HepG2 (cell line): ENCODE results near the gene DOCK2. TPM values are rescaled to one million over a fixed set of nuclear protein-coding genes. Genes with fewer than 3 reads are reported as not detected.

Source experiments
- ATAC-seq: fragments of 200-7000 bp; cut with Tn5 transposase; 3 replicates; pipeline ENCODE4 v1.9.1; 2020; ENCODE audit warnings: mild to moderate bottlenecking, moderate library complexity
- BruUV-seq: library from RNA; stranded (reverse); fragments of 400-500 nt; replicated peaks from 2 replicates; lab custom pipeline; 2021; lab: Mats Ljungman, UMichigan
- CTCF ChIA-PET: fragments of 300-600 bp; formaldehyde crosslinking; extraction: SDS; loops from one replicate; lab custom pipeline; 2021; ENCODE audit warnings: low total read pairs, inconsistent platforms, low intra/inter-chr PET ratio; lab: Yijun Ruan, JAX
- POLR2A ChIA-PET: fragments of 350-600 bp; sonication (Branson Sonifier 250); formaldehyde crosslinking; loops from one replicate; lab custom pipeline; 2020; ENCODE audit warnings: antibody characterized with exemption, inconsistent platforms; lab: Yijun Ruan, JAX
- DNase-seq: peaks from one replicate; pipeline ENCODE4 v3.0.0-alpha.2; 2015; ENCODE audit warnings: low spot score
- FAIRE-seq: peaks from 3 replicates; lab custom pipeline; 2011; peaks lifted over from hg19 to GRCh38; lab: Jason Lieb, UNC
- H2AFZ ChIP-seq: one replicate; pipeline ENCODE4 v1.6.1; 2011; ENCODE audit warnings: low read length, inconsistent platforms
- H3K27ac ChIP-seq: fragments of 300-600 bp; 3 replicates; pipeline ENCODE4 v1.8.0; 2011; ENCODE audit warnings: mixed run types, mild to moderate bottlenecking, mixed read lengths, low read length, inconsistent platforms; ENCODE audit not compliant: insufficient read depth; ENCODE audit errors: extremely low read length
- H3K27me3 ChIP-seq, 2 experiments: fragments of 200-600 bp in 1 of 2; 2 replicates in 1 of 2; 3 replicates in 1 of 2; pipeline versions ENCODE4 v1.6.0 to v1.8.0; 2011; ENCODE audit warnings: low read length in 2 of 2, mild to moderate bottlenecking in 2 of 2, moderate library complexity in 2 of 2, inconsistent platforms in 1 of 2; ENCODE audit not compliant: insufficient read depth in 2 of 2, control insufficient read depth in 1 of 2
- H3K36me3 ChIP-seq, 2 experiments: fragments of 200-600 bp in 1 of 2; replicated peaks in 1 of 2; 2 replicates in 1 of 2; 3 replicates in 1 of 2; pipeline versions ENCODE4 v1.5.1 to v1.8.0; 2011; ENCODE audit warnings: low read length in 2 of 2, inconsistent platforms in 1 of 2; ENCODE audit not compliant: insufficient read depth in 2 of 2, control insufficient read depth in 1 of 2
- H3K4me1 ChIP-seq: 2 replicates; pipeline ENCODE4 v1.5.1; 2012; ENCODE audit warnings: low read length, inconsistent platforms; ENCODE audit not compliant: insufficient read depth
- H3K4me2 ChIP-seq: 2 replicates; pipeline ENCODE4 v1.6.0; 2011; ENCODE audit warnings: low read depth, low read length, inconsistent platforms
- H3K4me3 ChIP-seq, 3 experiments: fragments of 200-600 bp in 1 of 3; sonication (generic), shearing (Covaris generic) in 1 of 3; replicated peaks in 1 of 3; 2 replicates each; pipeline ENCODE4 v1.5.1; 2011 to 2016; ENCODE audit warnings: low read length in 3 of 3, inconsistent platforms in 2 of 3, low read depth in 2 of 3, mild to moderate bottlenecking in 2 of 3, control low read depth in 1 of 3, mixed read lengths in 1 of 3; ENCODE audit not compliant: insufficient read depth in 1 of 3
- H3K79me2 ChIP-seq: one replicate; pipeline ENCODE4 v1.6.1; 2011; ENCODE audit warnings: low read length, inconsistent platforms; ENCODE audit not compliant: insufficient read depth
- H3K9ac ChIP-seq: 2 replicates; pipeline ENCODE4 v1.6.0; 2011; ENCODE audit warnings: mild to moderate bottlenecking, low read depth, low read length, inconsistent platforms; ENCODE audit not compliant: insufficient read depth
- H3K9me3 ChIP-seq: 2 replicates; pipeline ENCODE4 v1.5.1; 2012; ENCODE audit warnings: mild to moderate bottlenecking, low read length
- H4K20me1 ChIP-seq: 2 replicates; pipeline ENCODE4 v1.6.0; 2011; ENCODE audit warnings: inconsistent platforms, mild to moderate bottlenecking, low read length, moderate library complexity; ENCODE audit not compliant: insufficient read depth
- BRCA1 ChIP-seq: sonication (generic); formaldehyde crosslinking; IDR thresholded peaks from 2 replicates; pipeline ENCODE4 v1.4.0; 2020; ENCODE audit warnings: missing genetic modification reagents
- JARID2 ChIP-seq: sonication (generic); formaldehyde crosslinking; IDR thresholded peaks from 2 replicates; pipeline ENCODE4 v1.8.1; 2023; ENCODE audit warnings: missing genetic modification reagents, inconsistent platforms; ENCODE audit not compliant: insufficient replicate concordance
- JDP2 ChIP-seq: sonication (generic); formaldehyde crosslinking; IDR thresholded peaks from 2 replicates; pipeline ENCODE4 v1.8.1; 2022; ENCODE audit warnings: missing genetic modification reagents, borderline replicate concordance
- MEIS1 ChIP-seq: sonication (generic); formaldehyde crosslinking; IDR thresholded peaks from 2 replicates; pipeline ENCODE4 v1.9.0; 2021; ENCODE audit warnings: mild to moderate bottlenecking, missing genetic modification reagents, moderate library complexity, borderline replicate concordance
- MXD4 ChIP-seq: IDR thresholded peaks from 2 replicates; pipeline ENCODE4 v1.6.1; 2016; ENCODE audit warnings: mild to moderate bottlenecking, missing biosample characterization, missing genetic modification reagents
- NFYB ChIP-seq: sonication (generic); formaldehyde crosslinking; IDR thresholded peaks from 2 replicates; pipeline ENCODE4 v1.4.0; 2020; ENCODE audit warnings: missing genetic modification reagents
- SPEN ChIP-seq: sonication (generic); formaldehyde crosslinking; IDR thresholded peaks from 2 replicates; pipeline ENCODE4 v1.5.1; 2020; ENCODE audit warnings: low read depth, mild to moderate bottlenecking, missing genetic modification reagents
- TBX2 ChIP-seq: sonication (generic); formaldehyde crosslinking; IDR thresholded peaks from 2 replicates; pipeline ENCODE4 v1.5.0; 2020; ENCODE audit warnings: missing genetic modification reagents, mild to moderate bottlenecking, borderline replicate concordance
- ZC3H4 ChIP-seq: sonication (generic); formaldehyde crosslinking; IDR thresholded peaks from 2 replicates; pipeline ENCODE4 v1.4.0; 2020; ENCODE audit warnings: missing genetic modification reagents, borderline replicate concordance
- ZNF382 ChIP-seq: sonication (generic); formaldehyde crosslinking; IDR thresholded peaks from 2 replicates; pipeline ENCODE4 v1.5.0; 2020; ENCODE audit warnings: missing genetic modification reagents, mild to moderate bottlenecking, borderline replicate concordance
- ZNF629 ChIP-seq: sonication (generic); formaldehyde crosslinking; conservative IDR thresholded peaks from 2 replicates; pipeline ENCODE4 v1.5.0; 2020; ENCODE audit warnings: missing genetic modification reagents
- ZNF737 ChIP-seq: sonication (generic); formaldehyde crosslinking; IDR thresholded peaks from 2 replicates; pipeline ENCODE4 v1.5.0; 2020; ENCODE audit warnings: missing genetic modification reagents, mild to moderate bottlenecking, borderline replicate concordance
- WGBS: methylation state at CpG from one replicate; pipeline ENCODE4 v1.1.6; 2017; ENCODE audit warnings: low lambda C conversion rate; 5-methylcytosine and 5-hydroxymethylcytosine counted together
- in situ Hi-C: cut with HindIII; loops from 2 replicates; pipeline ENCODE4 v1.10.0; 2017; ENCODE audit warnings: low pct_unique_long_range_greater_than_20kb; ENCODE audit not compliant: extremely low pct_ligation_motif_present
- intact Hi-C: fragments of 100-400 bp; cut with micrococcal nuclease; formaldehyde crosslinking; loops from one replicate; pipeline ENCODE4 v1.10.0; 2022; ENCODE audit not compliant: unreplicated experiment
- polyA plus RNA-seq, 8 experiments: library from polyadenylated mRNA; depleted of rRNA in 3 of 8; stranded (reverse) in 7 of 8; unstranded in 1 of 8; fragments of >200 nt; fragmentation: Illumina TruSeq in 4 of 8; extraction: Trizol in 4 of 8; gene quantifications; 2 replicates each; pipeline versions ENCODE4 v1.2.1 to v1.2.3, GENCODE V29; 2011 to 2016; ENCODE audit warnings: low read depth in 4 of 8, missing spikeins in 1 of 8, mixed read lengths in 1 of 8; ENCODE audit not compliant: insufficient read depth in 1 of 8
- total RNA-seq, 5 experiments: library from RNA; depleted of rRNA; stranded (reverse); fragments of >200 nt; fragmentation: Illumina TruSeq; extraction: Trizol; gene quantifications; 2 replicates each; pipeline ENCODE4 v1.2.3, GENCODE V29; 2016; ENCODE audit warnings: low read depth in 1 of 5
- TF ChIP-seq, protein P1 (sequence below): sonication (generic); formaldehyde crosslinking; IDR thresholded peaks from 2 replicates; pipeline ENCODE4 v1.9.0; 2021; ENCODE audit warnings: missing genetic modification reagents, mild to moderate bottlenecking, borderline replicate concordance
- TF ChIP-seq, protein P2 (sequence below): sonication (generic); formaldehyde crosslinking; IDR thresholded peaks from 2 replicates; pipeline ENCODE4 v1.5.0; 2020; ENCODE audit warnings: mild to moderate bottlenecking, missing genetic modification reagents
- TF ChIP-seq, protein P3 (sequence below): sonication (generic); formaldehyde crosslinking; IDR thresholded peaks from 2 replicates; pipeline ENCODE4 v1.4.0; 2020; ENCODE audit warnings: missing genetic modification reagents

The DOCK2 gene
- total and polyA plus RNA-seq, 2 of the 13 experiments (the other 11 are each of a cell fraction or from before 2014, with no cell fraction given): not detected

DNA sequence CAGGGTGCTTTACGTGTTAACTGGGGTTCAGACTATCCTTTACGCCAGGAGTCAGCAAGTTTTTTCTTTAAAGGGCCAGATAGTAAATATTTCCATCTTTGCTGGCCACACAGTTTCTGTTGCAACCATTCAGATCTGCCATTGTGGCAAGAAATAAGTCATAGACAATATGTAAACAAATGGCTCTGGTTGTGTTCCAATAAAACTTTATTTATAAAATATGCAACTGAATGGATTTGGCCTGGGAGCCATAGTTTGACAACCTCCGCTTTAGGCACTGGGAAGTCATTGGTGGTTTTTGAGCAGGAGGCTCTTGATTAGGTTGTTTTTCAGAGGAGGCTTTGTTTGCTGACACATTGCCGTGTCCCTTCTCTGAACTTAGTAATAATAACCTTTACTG lies 252.5 kb downstream of the DOCK2 start:
- in situ Hi-C loops (no loop called here), intact Hi-C loops (no loop called here)
- WGBS: 5% methylated on average over 4 of the region's 4 CpGs
- H3K9ac ChIP-seq: no peak overlapping the region
- no peaks in the 10 kb centered on the region for H3K4me1 ChIP-seq
- H3K79me2 ChIP-seq: no peaks in the 10 kb centered on the region
- DNase-seq (no peak), ATAC-seq (no peak), FAIRE-seq (no peak)
- no peaks in the 10 kb centered on the region for H3K27me3 ChIP-seq
- H3K27ac ChIP-seq: no peak overlapping the region
- BruUV-seq: no TSS peak
- no peak overlapping the region for H2AFZ ChIP-seq
- POLR2A ChIA-PET: no interaction called here
- H3K4me2 ChIP-seq: no peak overlapping the region
- no peak overlapping the region for H3K4me3 ChIP-seq
- CTCF ChIA-PET: no interaction called here
- no peaks in the 10 kb centered on the region for H3K36me3 ChIP-seq
- H3K9me3 ChIP-seq: no peaks in the 10 kb centered on the region
- no peak for TF ChIP-seq JARID2 (CRISPR knock-in tag)
- TF ChIP-seq, protein P1, sequence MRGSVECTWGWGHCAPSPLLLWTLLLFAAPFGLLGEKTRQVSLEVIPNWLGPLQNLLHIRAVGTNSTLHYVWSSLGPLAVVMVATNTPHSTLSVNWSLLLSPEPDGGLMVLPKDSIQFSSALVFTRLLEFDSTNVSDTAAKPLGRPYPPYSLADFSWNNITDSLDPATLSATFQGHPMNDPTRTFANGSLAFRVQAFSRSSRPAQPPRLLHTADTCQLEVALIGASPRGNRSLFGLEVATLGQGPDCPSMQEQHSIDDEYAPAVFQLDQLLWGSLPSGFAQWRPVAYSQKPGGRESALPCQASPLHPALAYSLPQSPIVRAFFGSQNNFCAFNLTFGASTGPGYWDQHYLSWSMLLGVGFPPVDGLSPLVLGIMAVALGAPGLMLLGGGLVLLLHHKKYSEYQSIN (CRISPR knock-in tag): no peak
- TF ChIP-seq NFYB (CRISPR knock-in tag): no peak
- TF ChIP-seq ZNF737 (CRISPR knock-in tag): no peak
- H4K20me1 ChIP-seq: no peaks in the 10 kb centered on the region

DNA sequence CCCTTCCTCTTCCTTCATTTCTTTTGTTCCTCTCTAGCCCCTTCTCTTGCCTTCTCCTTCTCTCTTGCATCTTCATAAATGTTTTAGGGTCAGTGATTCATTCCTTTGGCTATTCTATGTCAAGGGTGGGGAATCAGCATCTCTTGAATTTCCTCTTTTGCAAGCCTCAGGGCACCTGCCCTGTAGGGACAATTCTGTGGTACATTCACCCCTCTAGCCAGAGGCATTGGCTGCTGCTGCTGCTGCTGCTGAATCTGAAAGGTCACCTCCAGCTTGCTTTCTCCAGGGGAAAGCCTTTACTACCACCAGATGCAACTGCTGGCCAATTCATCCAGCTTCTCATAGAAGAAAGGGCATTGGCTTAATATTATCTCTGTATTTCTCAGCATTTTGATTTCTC lies 255.9 kb downstream of the DOCK2 start:
- BruUV-seq: no TSS peak
- FAIRE-seq: no peak
- H2AFZ ChIP-seq: no peak overlapping the region
- H3K4me3 ChIP-seq: no peak overlapping the region
- intact Hi-C loops: no loop called here
- H3K79me2 ChIP-seq: no peaks in the 10 kb centered on the region
- no peak for DNase-seq
- no peak overlapping the region for H3K27ac ChIP-seq
- H3K4me1 ChIP-seq: no peaks in the 10 kb centered on the region
- ChIA-PET CTCF (no interaction called here), POLR2A (no interaction called here)
- no peaks in the 10 kb centered on the region for H3K9me3 ChIP-seq
- no peaks in the 10 kb centered on the region; a peak in 1 of 5 replicates for H3K27me3 ChIP-seq
- H3K9ac ChIP-seq: no peak overlapping the region
- H3K36me3 ChIP-seq: no peaks in the 10 kb centered on the region
- no peak overlapping the region for H3K4me2 ChIP-seq
- no peaks in the 10 kb centered on the region for H4K20me1 ChIP-seq
- ATAC-seq: no peak
- in situ Hi-C loops: no loop called here
- TF ChIP-seq, protein P2, sequence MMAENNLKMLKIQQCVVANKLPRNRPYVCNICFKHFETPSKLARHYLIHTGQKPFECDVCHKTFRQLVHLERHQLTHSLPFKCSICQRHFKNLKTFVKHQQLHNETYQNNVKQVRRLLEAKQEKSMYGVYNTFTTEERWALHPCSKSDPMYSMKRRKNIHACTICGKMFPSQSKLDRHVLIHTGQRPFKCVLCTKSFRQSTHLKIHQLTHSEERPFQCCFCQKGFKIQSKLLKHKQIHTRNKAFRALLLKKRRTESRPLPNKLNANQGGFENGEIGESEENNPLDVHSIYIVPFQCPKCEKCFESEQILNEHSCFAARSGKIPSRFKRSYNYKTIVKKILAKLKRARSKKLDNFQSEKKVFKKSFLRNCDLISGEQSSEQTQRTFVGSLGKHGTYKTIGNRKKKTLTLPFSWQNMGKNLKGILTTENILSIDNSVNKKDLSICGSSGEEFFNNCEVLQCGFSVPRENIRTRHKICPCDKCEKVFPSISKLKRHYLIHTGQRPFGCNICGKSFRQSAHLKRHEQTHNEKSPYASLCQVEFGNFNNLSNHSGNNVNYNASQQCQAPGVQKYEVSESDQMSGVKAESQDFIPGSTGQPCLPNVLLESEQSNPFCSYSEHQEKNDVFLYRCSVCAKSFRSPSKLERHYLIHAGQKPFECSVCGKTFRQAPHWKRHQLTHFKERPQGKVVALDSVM (CRISPR knock-in tag): no peak
- no peak for TF ChIP-seq ZC3H4 (CRISPR knock-in tag)
- TF ChIP-seq ZNF382 (CRISPR knock-in tag): no peak
- TF ChIP-seq SPEN (CRISPR knock-in tag): no peak
- TF ChIP-seq, protein P3, sequence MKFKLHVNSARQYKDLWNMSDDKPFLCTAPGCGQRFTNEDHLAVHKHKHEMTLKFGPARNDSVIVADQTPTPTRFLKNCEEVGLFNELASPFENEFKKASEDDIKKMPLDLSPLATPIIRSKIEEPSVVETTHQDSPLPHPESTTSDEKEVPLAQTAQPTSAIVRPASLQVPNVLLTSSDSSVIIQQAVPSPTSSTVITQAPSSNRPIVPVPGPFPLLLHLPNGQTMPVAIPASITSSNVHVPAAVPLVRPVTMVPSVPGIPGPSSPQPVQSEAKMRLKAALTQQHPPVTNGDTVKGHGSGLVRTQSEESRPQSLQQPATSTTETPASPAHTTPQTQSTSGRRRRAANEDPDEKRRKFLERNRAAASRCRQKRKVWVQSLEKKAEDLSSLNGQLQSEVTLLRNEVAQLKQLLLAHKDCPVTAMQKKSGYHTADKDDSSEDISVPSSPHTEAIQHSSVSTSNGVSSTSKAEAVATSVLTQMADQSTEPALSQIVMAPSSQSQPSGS (CRISPR knock-in tag): no peak
- TF ChIP-seq MXD4 (CRISPR knock-in tag): no peak
- TF ChIP-seq ZNF629 (CRISPR knock-in tag): no peak
- no peak for TF ChIP-seq BRCA1
- no peak for TF ChIP-seq JDP2 (CRISPR knock-in tag)
- no peak for TF ChIP-seq MEIS1 (CRISPR knock-in tag)
- TF ChIP-seq TBX2: no peak
